VCaP (cell line): ENCODE measurements around the gene MEF2C.
"Not testable (repeated sequence)": the region's sequence is repeated elsewhere in the genome, so short reads cannot be mapped to it uniquely, and the experiment has no call there.

Experiments
- H3K27ac ChIP-seq: fragments of 450-650 bp; 2 replicates; pipeline ENCODE4 v1.5.1; 2017
- CTCF ChIP-seq: fragments of 450-650 bp; conservative IDR thresholded peaks from 2 replicates; pipeline ENCODE4 v1.5.1; 2017; ENCODE audit warnings: mild to moderate bottlenecking, moderate library complexity

MEF2C gene

DNA sequence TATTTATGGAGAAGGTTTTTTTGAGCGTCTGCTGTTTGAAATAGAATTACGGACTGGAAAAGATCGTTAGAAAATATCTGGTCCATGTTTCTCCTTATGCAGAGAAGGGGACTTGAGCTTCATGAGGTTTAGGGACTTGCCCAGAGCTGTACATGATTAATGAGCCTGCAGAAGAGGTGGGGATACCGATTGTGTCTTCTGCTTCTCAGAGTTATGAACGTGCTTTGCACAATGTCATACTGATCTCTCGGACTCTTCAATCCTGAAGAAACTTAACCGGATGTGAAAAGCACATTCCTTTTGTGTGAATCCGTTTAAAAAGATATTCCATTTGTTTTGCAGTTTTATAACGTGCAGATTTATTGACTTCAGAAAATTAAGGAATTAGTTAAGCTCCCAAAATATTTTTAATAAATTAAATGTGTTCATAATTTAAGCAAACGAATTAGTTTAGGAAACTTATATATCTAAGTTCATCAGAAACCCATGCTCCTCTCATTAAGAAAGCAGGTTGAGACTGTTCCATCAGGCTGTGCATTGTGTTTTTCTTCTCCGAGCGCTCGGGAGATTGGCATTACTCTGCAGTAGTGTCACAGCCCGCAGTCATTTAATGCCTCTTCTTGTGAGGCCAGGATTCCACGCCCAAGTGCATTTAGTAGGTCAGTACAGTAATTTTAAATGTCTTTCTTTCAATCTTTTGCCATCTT is 40.8 kb upstream of the MEF2C start:
- TF ChIP-seq CTCF: no peak
- no peak overlapping the region for H3K27ac ChIP-seq

DNA sequence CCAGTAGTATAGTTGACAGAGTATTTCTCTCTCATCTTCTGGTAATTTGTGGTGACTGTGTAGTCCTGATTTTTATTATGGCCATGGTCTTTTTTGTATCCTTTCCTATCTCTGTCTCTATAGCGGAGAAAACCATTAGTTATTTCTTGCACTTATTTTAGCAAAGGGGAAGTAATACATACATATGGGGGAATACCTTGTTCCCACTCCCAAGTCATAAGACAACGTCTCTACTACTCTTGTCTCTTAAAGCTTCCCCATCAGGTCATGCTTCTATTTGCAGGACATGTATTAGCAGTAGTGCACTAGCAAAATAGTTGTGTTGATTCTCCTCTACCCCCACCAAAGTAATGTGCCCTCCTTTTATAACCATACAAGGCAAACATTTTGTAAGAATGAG is 29.8 kb upstream of the MEF2C start:
- not testable (repeated sequence) for H3K27ac ChIP-seq

DNA sequence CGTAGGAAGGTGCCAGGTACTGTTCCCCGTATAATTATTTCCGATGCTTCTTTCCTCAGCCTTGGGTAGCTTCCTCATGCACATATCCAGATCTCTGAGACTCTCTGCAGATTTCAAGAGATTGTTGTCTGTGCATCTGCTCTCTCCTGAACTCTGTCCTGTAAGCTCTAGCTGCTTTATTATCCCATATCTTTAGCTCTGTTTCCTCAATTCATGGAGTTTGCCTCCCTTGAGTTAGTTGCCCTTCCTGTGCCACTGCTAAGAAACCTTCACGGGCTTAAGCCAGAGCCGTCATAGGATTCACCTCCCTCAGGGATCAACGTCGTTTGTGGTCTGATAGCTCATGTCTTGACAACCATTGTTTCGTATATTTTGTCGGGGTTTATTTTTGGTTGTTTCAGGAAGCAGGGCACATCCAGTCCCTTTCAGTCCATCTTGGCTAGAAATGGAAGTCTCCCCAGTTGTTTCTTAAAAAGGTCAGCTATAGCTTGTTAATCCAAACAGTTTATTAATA is 28.1 kb upstream of the MEF2C start:
- H3K27ac ChIP-seq: not testable (repeated sequence)

DNA sequence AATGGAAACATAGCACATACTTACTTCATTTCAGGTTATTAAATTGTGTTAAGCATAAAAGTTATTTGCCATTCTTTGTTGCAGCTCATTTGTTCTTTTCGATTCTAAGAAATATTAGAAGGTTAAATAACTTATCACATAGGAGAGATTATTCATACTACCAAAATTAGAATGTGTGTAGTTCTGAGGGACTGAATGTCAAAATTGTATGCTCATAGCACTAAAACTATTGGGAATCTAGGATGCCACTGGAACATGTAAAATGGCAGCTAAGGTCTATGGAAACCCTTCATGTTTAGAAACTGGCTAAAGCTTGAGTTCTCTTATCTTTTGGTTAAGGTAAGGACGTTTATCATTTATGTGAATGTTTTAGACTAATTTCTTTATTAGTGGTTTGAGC is 21.5 kb upstream of the MEF2C start:
- not testable (repeated sequence) for H3K27ac ChIP-seq

GRCh38 chr5:88903966-88904365 is 21.0 kb upstream of the MEF2C start:
- H3K27ac ChIP-seq: not testable (repeated sequence)

- H3K27ac ChIP-seq: not testable (repeated sequence)
These were observed 18.1 kb upstream of the MEF2C start for GRCh38 chr5:88901077-88901476.

DNA sequence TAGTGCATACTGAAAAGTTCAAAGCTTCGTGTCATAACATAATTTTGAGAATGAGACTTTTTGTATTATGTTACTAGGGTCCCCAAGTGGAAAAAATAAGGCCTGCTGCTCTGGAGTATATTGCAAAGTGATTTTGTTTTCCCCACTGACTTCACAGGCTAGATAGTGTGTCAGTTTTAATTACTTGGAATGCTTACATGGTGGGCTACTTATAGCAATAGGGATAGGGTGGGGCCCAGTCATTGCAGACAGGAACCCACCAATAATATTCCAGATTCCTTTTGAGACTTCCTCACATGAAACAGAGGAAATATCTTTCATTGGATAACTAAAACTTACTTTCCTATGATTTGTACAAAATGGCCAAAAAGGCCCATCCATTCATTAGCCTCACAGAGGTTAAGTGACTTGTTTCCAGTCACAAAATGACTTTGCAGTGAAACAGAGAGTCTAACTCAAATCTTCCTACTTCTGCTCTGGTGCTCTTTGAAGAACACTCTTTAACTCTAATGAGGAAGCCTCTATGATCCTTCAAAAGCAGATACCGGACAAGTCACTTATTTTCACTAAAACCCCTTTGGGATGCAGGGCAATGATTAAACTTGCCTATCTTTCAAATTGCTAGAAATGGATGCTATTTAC is 16.2 kb upstream of the MEF2C start:
- H3K27ac ChIP-seq: no peak overlapping the region

DNA sequence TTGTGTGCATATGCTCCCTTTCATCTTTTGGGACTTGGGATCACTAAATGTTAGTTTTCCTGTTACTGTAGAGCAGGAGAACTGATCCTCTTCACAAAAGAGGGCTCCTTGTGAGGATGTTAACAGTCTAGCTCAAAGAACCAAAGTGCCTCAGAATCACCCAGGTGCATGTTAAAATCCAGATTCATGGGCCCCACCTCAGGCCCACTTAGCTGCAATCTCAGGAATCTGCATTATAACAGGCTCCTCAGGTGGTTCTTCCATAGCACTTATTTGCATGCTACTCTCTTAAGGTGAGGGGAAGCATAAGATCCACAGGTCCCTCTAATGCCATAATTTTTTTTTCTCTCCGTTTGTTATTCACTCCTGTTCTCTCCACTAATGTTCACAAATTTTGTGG is 14.8 kb upstream of the MEF2C start:
- H3K27ac ChIP-seq: no peak overlapping the region
- TF ChIP-seq CTCF: no peak

More for the DNA sequence above, 16.2 kb upstream of the MEF2C start:
- TF ChIP-seq CTCF: no peak

DNA sequence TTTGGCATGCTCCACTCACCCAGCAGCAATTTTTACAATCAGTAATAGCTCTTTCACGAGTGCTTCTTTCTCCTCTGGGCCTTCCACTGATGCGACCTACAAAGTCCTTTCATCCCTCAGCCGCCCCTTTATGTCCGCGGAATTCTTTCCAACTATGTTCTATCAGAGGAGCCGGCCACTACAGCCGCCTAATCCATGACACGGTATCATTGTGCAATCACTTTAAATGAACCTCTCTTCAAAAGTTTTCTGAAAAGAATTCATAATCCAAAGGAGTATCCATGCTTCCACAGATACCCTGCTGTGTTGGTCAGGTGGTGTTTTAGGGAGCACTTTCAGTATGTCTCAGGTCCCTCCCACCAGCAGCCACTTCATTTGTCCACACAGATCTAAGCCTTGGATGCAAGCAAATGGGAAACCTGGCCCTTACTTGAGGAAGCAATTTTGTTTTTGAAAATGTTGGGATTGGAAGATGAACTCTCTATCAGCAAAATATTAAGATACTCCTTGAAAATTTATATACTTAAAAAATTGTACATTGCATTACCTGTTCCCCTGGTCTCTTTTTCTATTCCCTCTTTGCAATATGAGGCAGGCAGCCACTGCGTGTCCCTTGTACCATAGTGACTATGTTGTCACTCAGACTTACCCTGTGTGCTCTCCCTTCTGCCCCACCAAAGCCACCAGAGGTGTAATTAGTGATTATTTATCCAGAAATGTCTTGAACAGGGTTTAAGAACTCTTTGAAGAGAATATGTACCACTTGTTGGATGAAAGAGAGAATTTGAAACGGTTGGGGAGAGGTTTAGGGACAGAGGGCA is 12.9 kb upstream of the MEF2C start:
- no peak for TF ChIP-seq CTCF

GRCh38 chr5:88892669-88893068 is 9.7 kb upstream of the MEF2C start:
- TF ChIP-seq CTCF: no peak
- no peak overlapping the region for H3K27ac ChIP-seq

More for the DNA sequence above, 12.9 kb upstream of the MEF2C start:
- H3K27ac ChIP-seq: no peak overlapping the region
